Hematopoietic multipotent progenitor cell (in vitro differentiated cells): ENCODE results near the gene MRPL37. TPM values are rescaled to one million over a fixed set of nuclear protein-coding genes. Genes with fewer than 3 reads are reported as not detected.
A peak's percentile ranks its signal among the peaks of the same experiment; 100 is the strongest.
"Not testable (repeated sequence)": the region's sequence is repeated elsewhere in the genome, so short reads cannot be mapped to it uniquely, and the experiment has no call there.

Source experiments
- DNase-seq, 3 donors: peaks; one replicate each; pipeline ENCODE4 v3.0.0-alpha.2; 2011 to 2015; ENCODE audit warnings: low read depth in 2 of 3, low spot score in 2 of 3
- total RNA-seq: library from RNA; depleted of rRNA; stranded (reverse); fragments of >200 nt; gene quantifications from one replicate; pipeline ENCODE4 v1.2.3, GENCODE V29; 2012

MRPL37 gene
- total RNA-seq, 1 donor: 85.4 TPM

DNA sequence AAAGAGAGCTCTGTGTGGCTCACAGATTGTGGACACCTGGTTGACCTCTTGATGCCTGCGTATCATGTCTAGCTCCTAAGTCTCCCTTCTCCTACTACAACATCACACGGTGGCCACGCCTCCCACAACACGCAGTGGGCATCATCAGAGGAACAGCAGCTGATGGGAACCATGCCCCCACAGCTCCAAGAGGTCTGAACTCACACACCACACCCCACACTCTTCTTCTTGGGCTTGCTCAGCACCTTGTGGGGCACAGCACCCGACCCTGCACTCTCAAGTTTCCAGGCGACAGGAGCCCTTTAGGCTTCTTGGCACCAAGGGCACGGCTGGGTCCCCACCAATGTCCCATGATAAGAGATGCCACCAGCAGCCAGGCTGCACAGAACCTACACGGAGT lies 28.4 kb upstream of the MRPL37 start:
- no peak for DNase-seq

DNA sequence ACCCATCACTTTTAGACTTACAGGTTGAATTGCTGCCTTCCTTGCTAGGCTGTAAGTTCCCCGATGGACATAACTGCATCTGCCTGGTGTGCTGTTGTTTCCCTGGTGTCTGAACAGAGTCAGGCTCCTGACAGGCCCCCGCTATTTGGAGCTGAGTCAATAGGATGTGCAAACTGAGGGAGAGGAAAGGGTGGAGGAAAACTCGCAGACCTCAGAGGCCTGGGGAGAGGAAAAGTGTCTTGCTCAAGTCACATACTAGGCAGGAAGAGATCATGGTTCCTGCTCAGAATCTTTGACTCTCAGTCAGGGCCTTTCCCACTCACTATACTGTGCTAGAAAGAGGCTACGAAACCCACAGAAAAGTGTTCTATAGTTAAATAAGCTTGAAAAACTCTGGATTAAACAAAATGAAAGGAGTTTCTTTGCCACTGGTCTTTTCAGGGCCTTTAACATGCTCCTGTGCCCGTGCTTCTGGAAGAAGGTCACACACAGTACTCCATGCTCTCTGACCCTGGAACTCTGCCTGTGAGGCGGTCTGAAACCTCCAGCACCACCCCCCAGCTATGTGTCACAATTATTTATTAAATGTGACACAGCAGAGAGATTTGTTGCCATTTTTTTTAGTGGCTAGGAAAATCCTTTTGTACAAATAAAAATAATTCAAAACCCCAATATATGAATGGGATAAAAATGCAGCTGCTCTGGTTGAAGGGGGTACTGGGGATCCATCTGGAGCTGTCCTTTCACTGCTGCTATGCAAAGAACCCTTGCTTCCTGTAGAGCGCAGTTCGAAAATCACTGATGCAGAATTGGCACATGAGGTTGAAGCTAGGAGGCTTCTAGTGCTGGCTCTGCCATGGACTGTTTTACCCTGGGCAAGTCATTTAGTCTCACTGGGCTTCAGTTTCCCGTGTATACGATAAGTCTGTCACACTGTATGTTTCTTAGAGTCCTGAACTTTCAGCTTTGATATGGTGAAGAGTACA lies 27.1 kb upstream of the MRPL37 start:
- peak in 1 of 3 donors; percentile 1 for DNase-seq

DNA sequence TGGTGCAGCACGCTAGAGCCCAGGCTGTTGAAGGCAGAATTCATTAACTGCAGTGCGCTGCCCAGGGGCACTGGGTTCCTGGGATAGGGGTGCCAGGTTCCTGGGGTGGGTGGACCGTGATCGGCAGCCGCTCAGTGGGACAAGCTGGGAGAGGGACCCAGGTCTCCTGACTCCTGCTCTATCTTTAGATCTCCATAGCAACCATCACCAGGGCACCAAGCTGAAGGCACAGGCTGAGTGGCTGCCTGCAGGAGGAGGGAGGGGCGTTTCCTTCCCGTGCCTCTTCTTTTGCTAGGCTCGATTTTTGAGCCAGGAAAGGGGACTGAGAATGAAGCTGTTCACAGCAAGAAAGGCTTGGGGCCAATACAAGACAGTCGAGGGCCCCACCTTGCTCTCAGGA lies 26.3 kb upstream of the MRPL37 start:
- DNase-seq: no peak

DNA sequence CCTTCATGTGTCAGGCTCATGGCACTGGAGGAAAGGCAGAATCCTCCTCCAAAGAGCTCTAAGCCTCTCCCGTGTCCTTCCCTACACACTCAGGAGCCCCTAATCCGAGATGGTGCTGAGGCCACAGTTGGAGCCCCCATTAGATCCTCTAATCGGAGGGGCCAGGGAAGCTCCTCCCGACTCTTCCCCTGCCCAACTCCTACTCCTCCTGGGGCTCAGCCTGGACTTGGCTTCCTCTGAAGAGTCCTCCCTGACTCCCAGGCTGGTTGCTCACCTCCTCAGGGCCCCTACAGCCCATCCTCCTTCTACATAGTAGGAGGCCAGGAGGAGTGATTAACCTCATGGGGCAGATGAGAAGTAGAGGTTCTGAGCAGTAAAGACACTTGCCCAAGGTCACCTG lies 25.9 kb upstream of the MRPL37 start:
- DNase-seq: no peak

DNA sequence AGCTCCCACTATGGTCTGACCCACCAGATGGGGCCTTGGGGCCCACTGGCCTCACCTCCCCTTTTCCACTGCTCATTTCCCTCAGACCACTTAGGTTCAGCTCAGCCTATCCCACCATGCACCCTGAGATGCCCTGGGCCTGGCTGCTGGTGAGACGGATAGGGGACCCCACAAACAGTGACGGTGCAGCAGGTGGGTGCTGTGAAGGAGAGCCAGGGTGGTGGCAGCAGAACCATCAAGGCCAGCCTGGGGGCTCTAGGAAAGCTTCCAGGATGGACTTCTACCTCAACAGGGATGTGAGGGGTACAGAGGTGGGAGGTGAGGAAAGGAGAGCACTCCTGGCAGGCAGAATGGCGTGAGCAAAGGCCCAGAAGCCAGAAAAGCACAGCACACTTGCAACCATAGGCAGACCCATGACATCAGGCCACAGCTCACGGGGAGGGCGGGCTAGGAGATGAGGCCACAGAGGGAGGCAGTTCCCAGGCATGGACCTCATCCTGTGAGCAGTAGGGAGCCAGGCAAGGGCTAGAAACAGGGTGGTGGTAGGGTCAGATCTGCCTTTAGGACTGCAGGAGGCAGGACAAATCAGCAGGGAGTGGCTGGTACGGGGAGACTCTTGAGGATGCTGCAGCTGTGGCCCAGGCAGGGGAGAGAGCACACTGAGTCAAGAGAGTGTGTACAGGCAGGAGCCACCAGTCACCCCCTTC lies 23.2 kb upstream of the MRPL37 start:
- DNase-seq: no peak

DNA sequence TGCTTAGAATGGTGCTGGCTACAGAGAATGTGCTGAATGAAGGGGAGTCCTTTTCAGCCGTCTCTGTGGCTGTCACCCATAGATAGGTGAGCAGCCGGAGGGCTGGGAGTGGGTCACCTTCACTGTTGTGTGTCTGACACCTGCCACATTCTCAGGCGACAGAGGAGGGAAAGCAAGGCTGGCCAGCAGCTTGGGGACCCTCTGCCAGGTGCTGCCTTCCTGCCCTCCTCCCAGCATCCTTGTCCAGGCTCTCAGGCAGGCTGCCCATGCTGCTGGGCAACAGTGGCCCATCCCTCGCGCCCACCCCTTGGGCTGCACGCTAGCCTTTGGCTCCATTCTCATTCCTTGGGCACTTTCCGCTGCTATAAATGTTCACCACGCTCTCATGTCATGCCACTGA lies 22.2 kb upstream of the MRPL37 start:
- no peak for DNase-seq

DNA sequence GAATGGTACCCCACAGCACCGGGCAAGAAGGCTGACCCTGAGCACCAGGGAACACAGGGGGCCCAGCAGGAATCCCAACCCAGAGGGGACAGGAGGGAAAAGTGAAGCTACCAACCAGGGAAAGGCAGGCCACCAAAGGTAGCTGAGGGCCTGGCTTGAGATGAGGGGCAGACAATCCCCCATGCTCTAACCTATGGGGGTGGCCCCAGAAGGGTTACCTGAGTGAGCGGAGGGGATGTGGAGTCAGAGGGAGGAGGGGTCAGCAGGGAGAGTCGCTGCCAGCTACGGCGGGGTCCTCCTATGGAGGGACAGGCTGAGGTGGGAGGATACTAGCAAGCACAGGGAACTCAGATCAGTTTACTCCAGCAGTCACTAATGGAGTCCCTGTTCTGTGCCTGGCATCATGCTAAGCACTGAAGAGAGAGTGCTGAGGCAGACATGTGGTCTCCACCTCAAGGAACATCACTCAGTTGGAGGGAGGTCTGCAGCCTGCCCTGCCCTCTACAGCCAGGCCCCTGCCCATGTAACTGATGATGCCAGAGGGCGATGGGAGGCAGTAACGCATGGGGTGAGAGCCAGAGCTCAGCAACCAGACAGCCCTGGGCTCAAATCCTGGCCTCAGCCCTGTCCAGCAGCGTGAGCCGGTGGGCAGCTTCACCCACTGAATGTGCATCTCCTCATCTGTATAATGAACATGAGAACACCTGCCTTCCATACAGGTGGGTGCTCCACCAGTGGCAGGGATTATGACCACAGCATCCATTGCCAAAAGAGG lies 21.5 kb upstream of the MRPL37 start:
- no peak for DNase-seq

DNA sequence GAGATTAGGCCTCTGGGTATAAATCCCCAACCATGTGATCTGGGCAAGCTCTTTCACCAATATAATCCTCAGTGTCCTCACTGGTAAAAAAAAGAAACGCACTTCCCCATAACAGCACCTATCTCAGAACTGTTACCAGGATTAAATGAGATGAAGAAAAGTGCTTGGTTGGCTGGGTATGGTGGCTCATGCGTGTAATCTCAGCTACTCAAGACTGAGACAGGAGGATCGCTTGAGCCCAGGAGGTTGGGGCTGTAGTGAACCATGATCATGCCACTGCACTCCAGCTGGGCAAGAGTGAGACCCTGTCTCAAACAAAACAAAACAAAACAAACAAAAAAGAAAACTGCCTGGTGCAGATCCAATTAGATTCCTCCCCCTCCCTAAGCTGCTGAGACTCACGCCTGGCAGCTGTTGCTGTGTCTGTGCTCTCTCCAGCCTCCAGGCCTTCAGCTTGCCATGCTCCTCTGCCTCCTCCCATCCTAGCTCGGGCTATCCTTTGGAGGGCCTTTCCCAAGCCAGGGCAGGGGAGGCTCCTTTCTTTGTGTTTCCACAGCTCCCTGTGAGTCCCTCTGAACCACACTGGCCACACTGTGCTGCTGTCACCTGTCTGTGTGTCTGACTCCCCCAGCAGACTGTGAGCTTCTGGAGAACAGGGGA lies 19.1 kb upstream of the MRPL37 start:
- no peak for DNase-seq

DNA sequence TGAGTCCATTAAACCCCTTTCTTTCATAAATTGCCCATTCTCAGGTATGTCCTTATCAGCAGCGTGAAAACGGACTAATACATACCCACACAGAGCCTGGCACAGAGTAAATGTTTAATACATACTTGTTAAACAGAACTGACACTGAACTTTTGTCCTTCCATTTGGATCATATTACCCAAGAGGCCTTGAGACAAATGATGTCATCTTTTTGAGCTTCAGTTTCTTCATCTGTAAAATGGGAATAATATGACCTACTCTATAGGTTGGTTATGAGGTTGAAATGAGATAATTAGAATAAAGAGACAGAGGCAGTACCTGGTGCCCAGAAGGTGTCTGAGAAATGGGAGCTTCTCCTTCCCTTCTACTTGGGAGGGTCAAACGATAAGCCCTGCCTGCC lies 13.9 kb upstream of the MRPL37 start:
- DNase-seq: no peak

DNA sequence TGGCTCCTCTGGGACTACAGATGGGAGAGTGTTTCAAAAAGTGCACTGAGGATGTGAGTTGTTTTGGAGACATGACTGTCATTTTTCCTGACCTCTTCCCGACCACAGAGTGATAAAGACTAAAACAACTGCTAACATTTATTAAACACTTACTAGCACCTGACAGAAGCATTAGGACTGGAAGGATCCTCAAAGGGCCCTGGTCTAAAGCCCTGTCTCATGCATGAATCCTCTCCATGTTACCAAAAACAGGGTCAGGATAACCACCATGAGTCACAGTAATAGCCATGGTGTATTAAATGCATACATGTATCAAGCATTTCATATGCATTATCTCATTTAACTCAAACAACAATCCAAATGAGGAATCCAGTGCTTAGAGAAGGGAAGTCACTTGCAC lies 11.7 kb upstream of the MRPL37 start:
- DNase-seq: no peak

DNA sequence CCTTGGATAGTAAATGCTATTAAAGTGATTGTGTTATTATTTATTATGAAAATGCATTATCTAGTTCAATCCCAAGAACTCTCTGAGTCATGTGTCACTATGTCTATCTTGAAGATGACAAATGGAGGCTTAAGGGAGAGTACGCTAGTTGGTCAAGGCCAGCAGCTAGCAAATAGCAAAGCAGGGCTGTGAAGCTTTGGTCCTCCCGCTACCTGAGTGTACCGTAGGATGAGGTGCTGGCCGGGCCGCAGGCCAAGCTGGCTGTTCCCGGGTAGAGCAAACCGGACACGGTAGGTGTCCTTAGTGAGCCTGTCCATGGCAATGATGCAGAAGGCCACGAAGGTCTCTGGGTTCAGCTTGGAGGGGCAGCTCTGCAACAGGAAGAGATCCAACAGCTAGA lies 9.4 kb upstream of the MRPL37 start:
- DNase-seq: no peak

DNA sequence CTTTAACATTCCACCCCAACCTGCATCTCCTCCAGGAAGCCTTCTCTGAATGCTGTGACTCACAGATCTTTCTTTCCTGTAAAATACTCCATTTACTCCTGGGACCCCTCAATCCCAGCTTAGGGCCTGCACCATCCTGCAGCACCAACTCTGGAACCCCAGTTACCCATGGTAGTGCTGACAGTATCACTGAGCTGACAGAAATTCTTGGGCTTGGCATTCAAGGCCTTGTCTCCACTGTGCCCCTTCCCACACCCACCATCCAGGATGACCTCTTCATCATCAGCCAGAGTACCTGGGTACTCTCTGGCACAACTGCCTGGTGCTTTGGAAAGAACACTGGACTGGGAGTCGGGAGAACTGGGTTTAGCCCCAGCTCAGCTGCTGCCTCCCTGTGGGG lies 8.4 kb upstream of the MRPL37 start:
- DNase-seq: no peak

DNA sequence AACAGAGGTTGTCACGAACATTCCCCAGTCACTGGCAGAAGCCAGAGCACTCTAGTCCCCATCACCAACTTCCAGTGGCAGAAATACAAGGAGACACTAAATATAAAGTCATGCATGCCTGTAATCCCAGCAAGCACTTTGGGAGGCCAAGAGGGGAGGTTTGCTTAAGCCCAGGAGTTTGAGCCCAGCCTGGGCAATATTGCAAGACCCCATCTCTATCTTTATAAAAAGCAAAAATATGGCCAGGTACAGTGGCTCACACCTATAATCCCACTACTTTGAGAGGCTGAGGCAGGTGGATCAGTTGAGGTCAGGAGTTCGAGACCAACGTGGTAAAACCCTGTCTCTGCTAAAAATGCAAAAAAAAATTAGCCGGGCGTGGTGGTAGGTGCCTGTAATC lies 6.5 kb upstream of the MRPL37 start:
- no peak for DNase-seq

DNA sequence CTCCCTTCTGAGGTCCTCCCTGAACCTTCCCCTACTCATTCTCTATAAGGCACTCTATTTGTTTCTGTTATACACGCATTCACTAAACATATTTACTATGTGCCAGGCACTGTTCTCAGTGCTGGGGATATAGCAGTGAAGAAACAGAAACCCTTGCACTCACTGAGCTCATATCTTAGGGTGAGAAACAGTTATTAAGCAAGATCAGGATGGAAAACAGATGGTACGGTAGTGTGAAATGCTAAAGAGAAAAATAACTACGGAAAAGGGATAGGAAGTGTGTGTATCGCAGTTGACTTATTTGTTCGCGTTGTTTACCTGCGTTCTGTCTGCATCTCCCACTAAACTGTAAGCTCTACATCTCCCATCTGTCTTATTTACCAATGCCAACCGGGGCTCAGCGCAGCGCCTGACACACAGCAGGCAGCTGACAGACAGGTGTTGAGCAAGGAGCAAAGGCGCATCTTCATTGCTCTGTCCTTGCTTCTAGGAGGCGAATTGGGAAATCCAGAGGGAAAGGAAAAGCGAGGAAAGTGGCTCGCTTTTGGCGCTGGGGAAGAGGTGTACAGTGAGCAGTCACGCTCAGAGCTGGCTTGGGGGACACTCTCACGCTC lies 709 bp upstream of the MRPL37 start:
- peak in 1 of 3 donors; percentile 6 for DNase-seq

DNA sequence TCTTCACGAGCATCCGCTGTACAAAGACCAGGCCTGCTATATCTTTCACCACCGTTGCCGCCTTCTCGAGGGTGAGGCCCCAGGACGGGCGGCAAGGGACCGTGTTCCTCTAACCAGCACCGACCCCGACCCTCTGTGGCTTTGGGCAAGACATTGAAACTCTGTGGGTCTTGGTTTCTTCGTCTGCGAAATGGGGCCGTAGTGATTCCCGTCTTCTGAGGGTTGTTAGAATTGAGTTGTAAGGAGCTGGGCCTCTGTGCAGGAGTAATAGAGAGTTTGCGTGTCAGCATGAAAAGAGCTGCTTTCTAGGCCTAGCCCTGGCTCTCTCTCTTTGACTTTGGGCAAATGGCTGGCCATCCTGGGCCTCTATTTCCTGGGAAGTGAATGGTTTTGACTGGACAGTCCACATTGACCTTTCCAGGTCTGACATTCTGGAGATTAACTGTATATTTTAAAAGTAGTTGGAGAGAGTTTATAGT lies 591 bp downstream of the MRPL37 start:
- no peak for DNase-seq

DNA sequence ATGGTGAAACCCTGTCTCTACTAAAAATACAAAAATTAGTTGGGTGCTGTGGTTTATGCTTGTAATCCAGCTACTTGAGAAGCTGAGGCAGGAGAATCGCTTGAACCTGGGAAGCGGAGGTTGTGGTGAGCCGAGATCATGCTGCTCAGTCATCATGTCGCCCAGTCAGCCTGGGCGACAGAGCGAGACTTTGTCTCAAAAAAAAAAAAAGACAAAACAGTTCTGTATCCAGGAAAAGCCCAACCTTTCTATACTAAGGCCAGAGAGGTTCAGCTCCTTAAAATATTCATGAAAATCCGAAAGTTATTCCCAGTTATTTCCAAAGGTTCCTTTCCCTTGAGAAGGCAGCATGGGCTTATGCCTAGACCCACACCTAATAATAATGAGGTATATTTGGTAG lies 4.2 kb downstream of the MRPL37 start:
- no peak for DNase-seq

DNA sequence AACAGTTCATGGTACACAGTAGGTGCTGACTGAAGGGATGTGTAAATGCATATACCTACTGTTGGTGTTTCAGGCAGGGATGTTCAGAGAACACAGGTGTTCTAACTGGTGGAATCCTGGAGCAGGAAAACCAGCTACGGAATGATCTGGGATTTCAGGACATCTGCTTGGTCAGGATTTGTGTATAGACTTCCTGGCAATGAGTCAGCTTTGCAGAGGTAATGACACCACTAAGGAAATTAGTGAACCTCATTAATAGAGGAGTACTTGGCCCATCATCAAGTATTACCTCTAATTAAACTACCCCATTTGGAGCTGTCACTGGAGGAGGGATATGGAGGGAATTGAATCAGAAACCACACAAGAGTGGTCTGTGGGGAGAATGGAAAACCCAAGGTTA lies 7.3 kb downstream of the MRPL37 start:
- no peak for DNase-seq

DNA sequence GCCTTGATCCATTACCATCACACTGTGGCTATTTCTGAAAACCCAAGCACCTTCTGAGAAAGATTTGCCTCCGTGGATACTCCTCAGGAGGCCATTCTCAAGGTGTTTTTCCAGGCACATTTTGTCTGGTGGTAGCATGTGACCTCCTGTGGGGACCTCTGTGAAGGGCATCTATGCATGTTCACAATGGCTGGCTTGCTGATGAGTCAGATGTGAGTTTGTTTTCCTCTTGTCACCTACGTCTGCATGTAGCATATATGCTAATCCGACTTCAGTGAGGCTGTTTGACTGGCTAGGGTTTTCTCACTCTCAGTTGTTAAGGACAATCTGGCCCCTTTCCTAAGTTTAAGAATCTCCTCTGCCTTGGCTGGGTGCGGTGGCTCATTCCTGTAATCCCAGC lies 7.9 kb downstream of the MRPL37 start:
- not testable (repeated sequence) for DNase-seq

DNA sequence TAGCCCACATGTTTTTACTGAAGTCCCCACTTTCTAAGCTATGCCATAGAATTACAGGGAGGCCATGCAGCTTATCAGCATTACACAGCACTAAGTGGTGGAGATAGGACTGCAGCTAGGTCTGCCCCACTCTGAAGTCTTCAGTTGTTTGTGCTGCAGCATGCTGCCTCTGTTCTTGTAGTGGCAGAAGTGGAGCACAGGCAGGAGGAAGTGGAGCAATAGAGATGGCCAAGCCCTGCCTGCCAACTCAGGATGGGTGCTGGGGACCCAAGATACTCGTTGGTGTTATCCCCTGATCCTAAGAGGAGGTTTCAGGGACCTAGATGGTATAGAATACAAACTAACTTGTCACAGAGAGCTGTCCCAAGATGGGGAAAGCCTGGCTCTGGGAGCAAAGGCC lies 12.9 kb downstream of the MRPL37 start:
- DNase-seq: no peak

DNA sequence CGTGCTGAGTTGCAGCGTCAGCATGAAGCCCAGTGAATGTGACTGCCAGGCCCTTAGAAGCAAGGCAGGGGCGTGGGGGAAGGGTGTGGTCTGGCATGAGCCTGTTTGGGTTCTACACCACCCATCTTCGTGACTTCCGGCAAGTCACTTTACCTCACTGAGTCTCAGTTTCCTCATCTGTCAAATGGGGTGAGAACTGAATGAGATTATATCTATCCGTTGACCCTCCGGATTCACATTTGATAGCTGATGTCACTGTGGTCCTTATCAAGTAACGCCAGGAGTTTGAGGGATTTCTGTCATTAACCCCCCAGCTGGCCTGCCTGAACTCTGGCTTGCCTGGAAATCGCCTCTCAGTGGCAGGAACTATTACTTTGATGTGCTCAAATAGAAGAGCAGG lies 15.6 kb downstream of the MRPL37 start:
- no peak for DNase-seq
